ENCODE data around the gene MAN1C1. TPM values are rescaled to one million over a fixed set of nuclear protein-coding genes. Genes with fewer than 3 reads are reported as not detected.
A peak's percentile ranks its signal among the peaks of the same experiment; 100 is the strongest.

The MAN1C1 gene
- total RNA-seq, 2 experiments from 2014 or later: 16.8 to 17.9 TPM

GRCh38 chr1:25642574-25643108 is 26.1 kb downstream of the MAN1C1 start:
- Mint-ChIP-seq H3K36me3 (ENCODE audit: low read depth) (peaks cover 67% of the 10 kb centered on the region), H3K4me1 (ENCODE audit: low read depth) (peaks cover 60% of the 10 kb centered on the region), H3K27me3 (ENCODE audit: low read depth) (peaks cover 36% of the 10 kb centered on the region), H3K4me3 (peak overlapping the region; percentile 56), H3K27ac (peak overlapping the region; percentile 85), H3K9me3 (ENCODE audit: insufficient read depth) (peaks cover 24% of the 10 kb centered on the region)
- POLR2A ChIA-PET: interaction anchor here (1.0 to 1.4 kb wide), 5 partner anchors 19 to 34 kb away, joined by 3 to 7 read pairs (median 4); no protein-coding TSS in a partner anchor
- ATAC-seq: peak; percentile 92
- DNase-seq: peak; percentile 91
- CTCF ChIA-PET: interaction anchor here (0.7 to 5.7 kb wide), 12 partner anchors 11 to 156 kb away, joined by 3 to 63 read pairs (median 4); partner anchors contain the start of gene MAN1C1

DNA sequence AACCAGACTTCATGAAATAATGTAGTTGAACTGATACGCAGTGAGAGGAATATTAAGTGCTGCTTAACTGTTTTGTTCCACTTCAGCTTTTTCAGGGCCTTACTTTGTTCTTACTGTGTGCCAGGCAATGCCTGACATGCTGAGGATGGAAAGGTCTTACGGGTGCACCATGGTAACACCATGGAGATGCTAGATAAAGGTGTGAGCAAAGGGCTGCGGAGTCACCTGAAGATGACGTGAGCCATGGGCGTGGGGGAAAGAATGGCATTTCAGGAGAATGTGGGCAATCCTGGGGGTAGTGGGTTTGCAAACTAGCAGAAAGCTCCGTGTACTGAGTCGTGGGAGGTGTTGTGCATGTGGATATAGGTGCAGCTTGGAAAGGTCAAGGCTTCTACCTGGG is 27.3 kb downstream of the MAN1C1 start:
- ATAC-seq: no peak
- peak overlapping the region; percentile 5 for H3K27ac Mint-ChIP-seq
- peaks cover 68% of the 10 kb centered on the region for H3K4me1 Mint-ChIP-seq (ENCODE audit: low read depth)
- peaks cover 11% of the 10 kb centered on the region for H3K9me3 Mint-ChIP-seq (ENCODE audit: insufficient read depth)
- peaks cover 54% of the 10 kb centered on the region for H3K36me3 Mint-ChIP-seq (ENCODE audit: low read depth)
- peaks cover 40% of the 10 kb centered on the region for H3K27me3 Mint-ChIP-seq (ENCODE audit: low read depth)
- POLR2A ChIA-PET: interaction anchor here (1.4 kb wide), 1 partner anchor 33 kb away, joined by 4 read pairs; no protein-coding TSS in a partner anchor
- DNase-seq: no peak
- CTCF ChIA-PET: interaction anchor here (1.6 to 2.2 kb wide), 2 partner anchors 19 to 24 kb away, joined by 8 to 12 read pairs; no protein-coding TSS in a partner anchor
- peak overlapping the region; percentile 21 for H3K4me3 Mint-ChIP-seq

- Mint-ChIP-seq H3K27me3 (ENCODE audit: low read depth) (peaks cover 37% of the 10 kb centered on the region), H3K36me3 (ENCODE audit: low read depth) (peaks cover 45% of the 10 kb centered on the region), H3K27ac (no peak overlapping the region), H3K4me3 (no peak overlapping the region), H3K9me3 (ENCODE audit: insufficient read depth) (peaks cover 5% of the 10 kb centered on the region), H3K4me1 (ENCODE audit: low read depth) (peaks cover 64% of the 10 kb centered on the region)
- CTCF ChIA-PET: interaction anchor here (0.9 to 1.6 kb wide), 3 partner anchors 14 to 31 kb away, joined by 3 to 8 read pairs (median 4); no protein-coding TSS in a partner anchor
- ATAC-seq (no peak), DNase-seq (no peak)
- POLR2A ChIA-PET: interaction anchor here (0.9 to 1.0 kb wide), 2 partner anchors 21 to 24 kb away, joined by 3 to 4 read pairs; no protein-coding TSS in a partner anchor
Observed at GRCh38 chr1:25644962-25645361, 28.4 kb downstream of the MAN1C1 start.

GRCh38 chr1:25645637-25646400 is 29.2 kb downstream of the MAN1C1 start:
- ATAC-seq: no peak
- no peak overlapping the region for H3K27ac Mint-ChIP-seq
- peaks cover 40% of the 10 kb centered on the region for H3K27me3 Mint-ChIP-seq (ENCODE audit: low read depth)
- no peak overlapping the region for H3K4me3 Mint-ChIP-seq
- ChIA-PET CTCF (interaction anchor here (0.9 to 1.6 kb wide), 3 partner anchors 13 to 31 kb away, joined by 3 to 8 read pairs (median 4); no protein-coding TSS in a partner anchor), POLR2A (interaction anchor here (0.9 kb wide), 1 partner anchor 23 kb away, joined by 4 read pairs; no protein-coding TSS in a partner anchor)
- no peaks in the 10 kb centered on the region for H3K9me3 Mint-ChIP-seq (ENCODE audit: insufficient read depth)
- DNase-seq: no peak
- H3K36me3 Mint-ChIP-seq (ENCODE audit: low read depth): peaks cover 38% of the 10 kb centered on the region
- H3K4me1 Mint-ChIP-seq (ENCODE audit: low read depth): peaks cover 58% of the 10 kb centered on the region

GRCh38 chr1:25647106-25647505 is 30.5 kb downstream of the MAN1C1 start:
- H3K36me3 Mint-ChIP-seq (ENCODE audit: low read depth): peaks cover 30% of the 10 kb centered on the region
- H3K27me3 Mint-ChIP-seq (ENCODE audit: low read depth): peaks cover 31% of the 10 kb centered on the region
- DNase-seq: no peak
- POLR2A ChIA-PET: no interaction called here
- H3K9me3 Mint-ChIP-seq (ENCODE audit: insufficient read depth): no peaks in the 10 kb centered on the region
- no peak overlapping the region for H3K27ac Mint-ChIP-seq
- no peak for ATAC-seq
- H3K4me1 Mint-ChIP-seq (ENCODE audit: low read depth): peaks cover 45% of the 10 kb centered on the region
- no peak overlapping the region for H3K4me3 Mint-ChIP-seq
- CTCF ChIA-PET: no interaction called here

GRCh38 chr1:25647863-25648262 is 31.3 kb downstream of the MAN1C1 start:
- H3K27ac Mint-ChIP-seq: no peak overlapping the region
- DNase-seq (no peak), ATAC-seq (no peak)
- H3K27me3 Mint-ChIP-seq (ENCODE audit: low read depth): peaks cover 31% of the 10 kb centered on the region
- H3K36me3 Mint-ChIP-seq (ENCODE audit: low read depth): peaks cover 30% of the 10 kb centered on the region
- POLR2A ChIA-PET: no interaction called here
- H3K4me1 Mint-ChIP-seq (ENCODE audit: low read depth): peaks cover 37% of the 10 kb centered on the region
- no peaks in the 10 kb centered on the region for H3K9me3 Mint-ChIP-seq (ENCODE audit: insufficient read depth)
- H3K4me3 Mint-ChIP-seq: no peak overlapping the region
- CTCF ChIA-PET: no interaction called here

GRCh38 chr1:25648681-25649440 is 32.3 kb downstream of the MAN1C1 start:
- Mint-ChIP-seq H3K27ac (no peak overlapping the region), H3K27me3 (ENCODE audit: low read depth) (peaks cover 32% of the 10 kb centered on the region), H3K9me3 (ENCODE audit: insufficient read depth) (no peaks in the 10 kb centered on the region), H3K4me3 (no peak overlapping the region), H3K36me3 (ENCODE audit: low read depth) (peaks cover 32% of the 10 kb centered on the region), H3K4me1 (ENCODE audit: low read depth) (peaks cover 39% of the 10 kb centered on the region)
- ATAC-seq (no peak), DNase-seq (no peak)
- ChIA-PET POLR2A (no interaction called here), CTCF (interaction anchor here (1.2 kb wide), 1 partner anchor 30 kb away, joined by 3 read pairs; no protein-coding TSS in a partner anchor)

GRCh38 chr1:25649505-25650288 is 33.1 kb downstream of the MAN1C1 start:
- Mint-ChIP-seq H3K36me3 (ENCODE audit: low read depth) (peaks cover 30% of the 10 kb centered on the region), H3K4me3 (no peak overlapping the region), H3K9me3 (ENCODE audit: insufficient read depth) (no peaks in the 10 kb centered on the region), H3K27ac (no peak overlapping the region), H3K4me1 (ENCODE audit: low read depth) (peaks cover 36% of the 10 kb centered on the region), H3K27me3 (ENCODE audit: low read depth) (peaks cover 24% of the 10 kb centered on the region)
- no peak for DNase-seq
- ChIA-PET CTCF (interaction anchor here (0.8 to 1.2 kb wide), 2 partner anchors 26 to 31 kb away, joined by 3 read pairs; no protein-coding TSS in a partner anchor), POLR2A (no interaction called here)
- ATAC-seq: no peak

GRCh38 chr1:25650289-25650576 is 33.6 kb downstream of the MAN1C1 start:
- ChIA-PET POLR2A (interaction anchor here (0.6 kb wide), 2 partner anchors 20 to 155 kb away, joined by 5 to 7 read pairs; no protein-coding TSS in a partner anchor), CTCF (interaction anchor here (0.8 kb wide), 1 partner anchor 26 kb away, joined by 3 read pairs; no protein-coding TSS in a partner anchor)

DNA sequence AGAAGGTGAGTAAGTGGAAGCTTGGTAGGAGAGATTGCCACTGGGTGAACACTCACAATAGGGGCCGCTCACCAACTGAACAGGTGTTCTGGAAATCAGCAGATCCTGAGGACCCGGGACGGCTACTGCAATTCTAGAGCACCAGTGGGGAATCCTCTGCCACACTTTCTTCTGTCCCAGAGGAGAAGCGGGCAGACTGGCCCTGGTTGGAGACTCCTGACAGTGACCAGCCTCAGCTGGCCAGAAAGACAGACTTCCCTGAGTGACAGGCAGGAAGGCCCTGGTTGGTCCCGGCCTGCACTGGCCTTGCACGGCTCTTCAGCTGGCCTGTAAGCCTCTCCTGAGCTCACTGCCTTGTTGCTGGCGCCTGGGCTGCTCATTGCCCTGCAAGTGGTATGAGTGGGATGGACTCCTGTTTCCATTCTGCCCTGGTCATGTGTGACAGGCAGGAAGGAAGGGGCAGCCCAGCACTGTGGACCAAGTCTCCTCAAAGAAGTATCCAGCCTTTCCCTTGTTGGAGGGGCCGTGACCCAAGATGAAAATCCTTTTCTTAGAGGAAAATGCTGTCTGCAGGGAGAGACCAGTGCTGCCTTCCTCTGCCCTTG is 34.5 kb downstream of the MAN1C1 start:
- Mint-ChIP-seq H3K27ac (no peak overlapping the region), H3K9me3 (ENCODE audit: insufficient read depth) (no peaks in the 10 kb centered on the region), H3K36me3 (ENCODE audit: low read depth) (peaks cover 20% of the 10 kb centered on the region), H3K4me1 (ENCODE audit: low read depth) (peaks cover 26% of the 10 kb centered on the region), H3K27me3 (ENCODE audit: low read depth) (peaks cover 19% of the 10 kb centered on the region), H3K4me3 (no peak overlapping the region)
- DNase-seq: no peak
- no peak for ATAC-seq
- ChIA-PET CTCF (no interaction called here), POLR2A (interaction anchor here (1.1 kb wide), 1 partner anchor 27 kb away, joined by 3 read pairs; no protein-coding TSS in a partner anchor)

More at GRCh38 chr1:25650289-25650576, 33.6 kb downstream of the MAN1C1 start:
- Mint-ChIP-seq H3K27ac (no peak overlapping the region), H3K9me3 (ENCODE audit: insufficient read depth) (no peaks in the 10 kb centered on the region), H3K4me1 (ENCODE audit: low read depth) (peaks cover 32% of the 10 kb centered on the region), H3K27me3 (ENCODE audit: low read depth) (peaks cover 22% of the 10 kb centered on the region), H3K4me3 (no peak overlapping the region), H3K36me3 (ENCODE audit: low read depth) (peaks cover 27% of the 10 kb centered on the region)
- DNase-seq (no peak), ATAC-seq (no peak)
